ENCODE results near the gene ARPC1B.

DNA sequence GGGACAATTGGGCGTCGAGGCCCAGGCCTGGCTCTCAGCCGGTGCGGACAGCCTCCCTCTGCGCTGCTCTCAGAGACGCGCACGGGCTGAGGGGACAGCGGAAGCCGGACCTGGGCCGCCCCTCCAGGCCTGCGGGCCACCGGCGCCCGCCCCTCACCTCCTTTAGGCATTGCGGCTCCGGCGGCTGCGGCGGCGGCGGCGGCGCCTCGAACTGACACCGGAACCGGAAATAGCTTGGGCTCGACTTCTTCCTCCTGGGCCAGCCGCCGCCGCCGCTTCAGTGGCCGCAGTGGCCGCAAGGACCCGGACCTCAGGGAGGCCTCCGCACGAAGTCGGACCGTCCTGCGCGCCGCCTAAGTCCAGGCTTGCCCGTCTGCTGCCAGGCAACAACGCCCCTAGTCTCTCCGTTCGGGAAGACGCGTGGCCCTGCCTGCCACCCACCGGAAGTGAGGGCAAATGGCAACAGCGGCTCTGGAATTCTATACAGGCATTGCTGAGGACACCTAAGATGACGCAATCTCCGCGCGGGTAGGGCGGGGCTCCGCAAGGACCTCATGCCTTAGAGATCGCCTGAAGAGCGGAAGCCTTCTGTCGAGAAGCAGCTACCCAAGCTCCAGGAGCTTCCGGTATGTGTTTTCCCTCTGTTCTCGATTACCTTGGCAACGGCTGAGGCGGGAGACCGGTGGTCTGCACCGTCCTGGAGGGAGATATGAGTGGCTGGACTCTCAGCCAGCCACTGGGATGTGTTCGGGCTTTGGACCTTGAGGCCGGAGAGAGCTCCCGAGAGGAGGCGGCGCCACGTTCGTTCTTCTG, 34.1 kb downstream of the ARPC1B start, which contains the start of the genes BUD31 and PDAP1:
- TF ChIP-seq EZH2 (IDR thresholded peaks at IDR 0.05): no peak
- peak; percentile 95 for TF ChIP-seq POLR2AphosphoS5 (IDR thresholded peaks at IDR 0.05; ENCODE audit: borderline replicate concordance, low read depth, low read length)
- peak; percentile 59 for TF ChIP-seq FOXP2 (optimal IDR thresholded peaks at IDR 0.05; ENCODE audit: control extremely low read depth, extremely low read length, insufficient read depth)
